Stimulated activated CD8-positive, alpha-beta memory T cell treated with anti-CD3 and anti-CD28 coated beads, Interleukin-15, amount 100 ng/mL, for 48 hours (primary cell): ENCODE measurements around the gene NXPH1.

ENCODE experiments used
- DNase-seq, 2 donors: peaks; one replicate each; pipeline ENCODE4 v3.0.0-alpha.2; 2020; ENCODE audit warnings: low read depth in 2 of 2

Gene NXPH1

DNA sequence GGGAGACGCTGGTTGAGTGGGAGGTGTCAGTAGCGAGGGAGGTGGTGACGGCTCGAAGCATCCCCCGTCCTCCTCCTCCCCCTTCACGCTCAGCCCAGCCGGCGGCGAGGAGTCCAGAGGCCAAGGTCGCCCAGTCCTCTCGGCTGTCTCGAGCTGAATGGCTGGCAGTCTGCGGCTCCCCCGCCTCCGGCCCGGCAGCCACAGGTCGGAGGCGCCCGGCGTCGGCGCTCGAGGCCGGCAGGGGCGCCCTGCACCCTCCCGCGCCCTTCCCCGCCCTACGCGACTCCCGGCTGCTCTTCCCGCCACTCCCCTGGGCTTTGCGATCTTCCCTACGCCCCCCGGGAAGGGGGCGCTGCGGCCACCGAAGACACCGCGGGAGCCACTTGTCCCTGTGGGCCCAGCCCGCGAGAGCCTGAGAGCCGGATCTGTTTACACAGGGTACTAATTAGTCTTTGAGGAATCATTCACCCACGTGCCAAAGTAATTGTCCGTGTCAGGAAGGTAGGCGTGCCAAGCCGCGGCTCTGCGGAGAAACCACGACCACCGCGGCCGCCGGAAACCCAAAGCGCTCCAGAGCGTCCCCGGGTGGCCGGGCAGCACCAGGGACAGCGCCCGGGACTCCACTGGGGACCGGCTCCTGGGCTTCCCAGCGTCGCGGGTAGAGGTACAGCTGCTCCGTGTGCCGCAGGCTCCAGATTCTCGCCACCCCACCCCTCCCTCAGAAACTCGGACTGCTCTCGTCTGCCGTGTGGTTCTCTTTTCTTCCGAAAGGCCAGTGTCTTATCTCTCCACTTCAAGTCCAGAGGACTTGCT, at the start of gene NXPH1:
Gene NXPH1 (plus strand): TSS at position 133 of the 813 bp plus-strand sequence.
- no peak for DNase-seq

DNA sequence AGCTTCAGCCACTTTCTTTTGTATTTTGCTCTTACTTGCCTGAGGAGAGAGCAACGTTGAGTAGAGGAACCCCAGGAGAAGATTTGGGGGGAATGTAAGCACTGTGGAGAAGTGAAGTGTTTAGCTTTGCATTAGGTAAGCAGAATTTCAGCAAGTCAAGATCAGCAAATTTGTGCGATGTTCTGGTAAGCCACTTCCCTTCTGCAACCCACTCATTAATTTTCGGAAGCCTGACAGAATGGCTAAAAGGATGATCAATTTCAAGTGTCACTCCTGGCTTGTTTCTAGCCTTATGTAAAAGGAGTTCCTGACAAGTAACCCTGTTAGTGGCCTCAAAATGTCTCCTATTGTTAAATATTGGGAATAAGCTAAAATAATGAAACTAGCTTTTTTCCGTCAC, 48.5 kb upstream of the NXPH1 start:
- DNase-seq: no peak

DNA sequence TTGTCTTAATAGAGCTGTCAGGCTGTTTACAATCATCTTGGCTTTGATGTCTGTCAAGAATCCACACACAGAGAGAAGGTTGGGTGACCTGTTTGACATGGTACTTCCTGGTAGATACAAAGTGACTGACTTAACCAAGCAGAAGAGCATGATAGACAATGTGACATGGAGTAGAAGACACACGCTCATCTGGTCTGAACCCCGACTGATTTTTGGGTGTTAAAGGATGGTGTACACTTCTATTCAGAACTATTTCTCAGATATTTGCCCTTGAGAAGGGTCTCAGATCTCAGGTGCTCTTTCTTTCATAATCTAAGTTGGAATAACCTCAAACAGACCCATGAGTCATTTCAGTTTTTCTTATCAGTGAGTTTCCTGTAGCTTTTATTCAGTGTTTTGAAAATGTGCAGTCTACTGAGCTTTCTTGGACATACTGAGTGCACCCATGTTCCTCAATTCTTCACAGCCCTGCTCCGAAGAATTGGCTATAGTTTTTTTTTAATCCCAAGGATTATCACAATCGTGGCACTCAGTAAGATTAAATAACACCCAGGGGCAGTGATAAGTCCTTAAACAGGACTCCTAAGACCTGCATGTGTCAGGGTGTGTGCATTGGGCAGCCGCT, 46.4 kb upstream of the NXPH1 start:
- no peak for DNase-seq

DNA sequence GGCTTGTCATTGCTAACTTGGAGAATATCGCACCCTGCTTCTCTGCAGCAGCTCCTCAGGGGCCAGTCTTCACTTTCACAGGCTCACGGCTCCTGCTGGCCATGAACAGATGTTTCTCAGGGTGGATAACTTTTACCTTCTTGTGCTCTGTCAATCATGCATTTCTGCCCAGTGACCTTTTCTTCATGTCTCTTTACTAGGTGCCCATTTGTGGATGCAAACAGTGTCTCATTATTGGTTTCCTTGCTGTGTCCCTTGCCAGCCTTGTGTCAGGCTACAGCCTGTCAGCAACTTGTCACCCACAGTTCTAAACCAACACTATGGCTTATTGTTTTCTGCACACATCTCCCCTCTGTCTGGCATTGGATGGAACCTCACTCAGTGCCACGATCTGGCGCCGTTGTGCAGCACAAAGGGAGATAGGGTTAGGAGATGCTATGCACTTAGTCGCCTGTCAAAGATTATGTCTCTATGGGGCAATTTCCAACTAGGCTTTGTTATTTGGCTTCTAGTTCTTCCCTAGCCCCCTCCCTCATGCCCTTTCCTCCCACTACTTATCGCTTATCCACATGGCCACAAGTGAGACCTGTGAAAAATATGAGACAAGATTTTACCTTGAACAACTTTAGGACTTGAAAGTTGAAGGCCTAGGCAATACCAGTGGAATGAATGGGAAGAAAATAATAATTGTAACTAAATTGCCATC, 45.7 kb upstream of the NXPH1 start:
- no peak for DNase-seq

DNA sequence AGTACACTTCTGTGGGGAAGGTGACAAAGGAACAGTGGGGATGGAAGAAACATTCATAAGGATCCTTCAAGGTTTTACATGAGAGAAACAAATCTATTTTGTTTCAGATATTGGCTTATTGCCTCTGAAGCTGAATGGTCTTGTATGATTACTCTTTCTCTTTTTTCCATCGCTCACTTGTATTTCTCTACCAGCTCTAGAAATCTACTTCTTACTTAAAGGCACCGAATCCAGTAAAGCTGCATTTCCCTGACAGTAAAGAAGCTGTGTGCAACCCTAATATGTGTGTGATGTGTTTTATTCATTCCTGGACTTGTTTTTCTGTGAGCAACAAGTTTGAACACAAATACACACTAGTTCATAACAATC, 45.2 kb upstream of the NXPH1 start:
- DNase-seq: no peak

DNA sequence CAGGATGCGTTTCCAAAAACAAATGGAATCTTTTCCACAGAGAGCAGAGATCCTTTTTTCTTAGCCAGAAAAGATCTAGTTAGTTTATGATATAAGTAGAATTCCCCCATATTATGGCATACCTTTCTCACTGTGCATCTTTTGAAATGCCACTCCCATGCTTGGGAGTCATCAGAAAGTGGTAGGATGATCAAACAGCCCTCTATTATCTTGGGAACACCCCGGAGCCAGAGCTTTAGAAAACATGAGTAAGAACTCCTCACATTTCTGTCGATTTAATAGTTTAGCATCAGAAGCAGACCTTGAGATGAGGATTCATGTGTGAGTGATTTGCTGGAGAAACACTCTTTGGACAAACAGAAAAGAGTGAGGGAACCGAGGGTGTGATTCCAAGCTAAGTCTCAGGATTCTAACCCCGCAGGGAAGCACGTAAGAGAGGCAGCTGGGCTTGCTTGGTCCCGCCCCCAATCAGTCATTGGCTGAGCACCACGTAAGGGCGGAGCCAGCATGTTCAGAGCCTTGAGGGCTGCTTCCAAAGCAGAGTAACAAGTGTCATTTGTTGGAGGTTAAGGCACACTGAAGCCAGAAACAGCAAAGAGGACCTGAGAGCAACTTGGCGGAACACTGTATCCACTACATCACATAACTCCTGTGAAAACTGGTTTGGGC, 43.7 kb upstream of the NXPH1 start:
- no peak for DNase-seq

DNA sequence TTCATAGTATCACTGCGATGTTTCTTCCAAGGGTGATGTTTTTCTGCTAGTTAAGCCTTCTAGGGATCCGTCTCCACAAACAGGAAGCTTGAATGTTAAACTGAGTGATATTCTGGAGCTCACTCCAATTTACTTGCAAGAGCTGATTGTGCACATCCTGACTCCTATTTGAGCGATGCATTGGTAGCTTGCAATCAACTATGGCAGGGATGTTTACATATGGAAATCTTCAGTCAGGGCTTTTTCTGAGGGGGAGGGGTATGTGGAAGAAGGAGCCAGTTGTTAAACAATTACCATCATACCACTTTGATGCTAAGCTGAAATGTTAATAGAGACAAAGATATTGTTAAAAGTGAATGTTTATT, 43.2 kb upstream of the NXPH1 start:
- no peak for DNase-seq

DNA sequence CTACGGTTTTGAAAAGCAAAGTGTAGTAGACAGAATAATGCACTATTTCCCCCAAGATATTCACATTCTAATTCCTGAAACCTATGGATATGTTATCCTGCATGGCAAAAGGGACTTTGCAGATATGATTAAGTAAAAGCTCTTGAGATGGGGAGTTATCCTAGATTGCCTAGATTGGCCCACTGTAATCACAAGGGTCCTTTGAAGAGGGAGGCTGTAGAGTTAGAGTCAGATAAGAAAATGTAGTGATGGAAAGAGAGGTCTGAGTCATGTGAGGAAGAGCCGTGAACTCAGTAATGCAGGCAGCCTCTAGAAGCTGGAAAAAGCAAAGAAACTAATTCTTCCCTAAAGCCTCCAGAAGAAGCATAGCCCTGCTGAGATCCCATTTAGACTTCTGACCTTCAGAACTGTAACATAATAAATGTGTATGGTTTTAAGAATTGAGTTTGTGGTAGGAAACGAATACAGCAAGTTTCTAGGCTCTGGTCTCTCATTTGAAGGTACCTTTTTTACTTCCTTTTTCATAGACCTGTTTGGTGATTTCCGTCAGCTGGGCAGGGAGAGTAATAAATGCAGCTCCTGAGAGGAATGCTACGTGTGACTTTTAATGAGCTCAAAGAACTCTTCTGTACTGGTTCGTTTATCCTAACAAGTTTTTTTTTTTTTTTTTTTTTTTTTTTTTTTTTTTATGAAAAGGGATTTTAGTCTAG, 41.9 kb upstream of the NXPH1 start:
- DNase-seq: no peak

DNA sequence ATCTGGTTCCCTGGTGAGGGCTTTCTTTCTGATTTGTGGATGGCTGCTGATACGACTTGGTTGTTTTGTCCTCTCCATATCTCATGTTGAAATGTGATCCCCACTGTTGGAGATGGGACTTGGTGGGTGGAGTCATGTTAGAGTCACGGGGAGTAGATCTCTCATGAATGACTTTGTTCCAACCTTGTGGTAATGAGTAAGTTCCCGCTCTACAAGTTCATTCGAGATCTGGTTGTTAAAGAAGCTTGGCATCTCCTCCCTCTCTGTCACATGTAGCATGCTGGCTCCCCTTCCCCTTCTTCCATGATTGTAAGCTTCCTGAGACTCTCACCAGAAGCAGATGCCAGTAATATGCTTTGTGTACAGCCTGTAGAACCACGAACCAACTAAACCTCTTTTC, 37.1 kb upstream of the NXPH1 start:
- DNase-seq: no peak

DNA sequence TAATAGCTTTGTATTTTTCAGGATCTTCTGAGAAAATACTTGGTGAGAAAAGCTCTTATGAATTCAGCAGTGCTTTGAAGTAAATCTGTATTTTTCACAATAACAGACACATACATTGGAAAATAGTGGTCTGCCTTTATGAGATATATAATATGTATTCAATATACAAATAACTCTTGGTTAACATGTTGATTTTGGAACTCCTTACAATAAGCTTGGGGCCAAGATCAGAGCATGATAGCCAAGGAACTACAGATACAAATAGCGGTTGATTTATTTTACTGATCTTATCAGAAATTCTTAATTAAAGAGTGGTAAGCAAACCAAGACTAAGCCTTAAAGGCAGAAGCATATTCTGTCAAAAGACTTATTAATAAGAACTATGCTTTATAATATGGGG, 24.5 kb upstream of the NXPH1 start:
- no peak for DNase-seq

DNA sequence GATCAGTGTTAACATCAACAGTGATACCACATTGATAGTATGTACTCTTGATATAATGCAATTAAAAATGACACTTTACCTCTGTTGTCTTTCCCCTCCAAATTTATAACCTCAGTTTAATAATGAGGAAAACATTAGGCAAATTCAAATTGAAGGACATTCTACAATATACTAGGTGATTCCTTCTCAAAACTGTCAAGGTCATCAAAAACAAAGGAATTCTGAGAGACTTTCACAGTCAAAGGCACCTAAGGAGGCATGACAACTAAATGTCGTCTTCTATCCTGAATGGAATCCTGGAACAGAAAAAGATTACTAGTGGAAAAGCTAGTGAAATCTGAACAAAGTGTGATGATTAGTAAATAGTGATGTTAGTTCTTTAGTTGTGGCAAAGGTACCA, 22.3 kb upstream of the NXPH1 start:
- no peak for DNase-seq

DNA sequence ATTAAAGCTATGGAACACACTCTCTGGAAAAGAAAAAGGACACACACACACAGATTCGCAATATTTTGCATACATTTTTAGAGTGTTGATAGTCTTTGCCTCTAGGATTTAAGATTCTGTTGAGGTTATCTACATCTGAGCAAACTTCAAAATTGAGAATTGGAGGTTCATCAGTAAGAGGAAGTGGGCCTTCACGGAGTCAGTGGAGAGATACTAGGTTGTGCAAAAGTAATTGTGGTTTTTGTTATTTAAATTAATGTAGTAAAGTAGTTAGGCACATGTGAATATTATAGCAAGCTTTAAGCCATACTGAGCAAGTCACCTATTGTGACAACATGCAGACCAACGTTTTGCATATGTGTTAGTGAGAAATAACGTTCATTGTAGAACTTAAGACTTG, 19.8 kb upstream of the NXPH1 start:
- no peak for DNase-seq

DNA sequence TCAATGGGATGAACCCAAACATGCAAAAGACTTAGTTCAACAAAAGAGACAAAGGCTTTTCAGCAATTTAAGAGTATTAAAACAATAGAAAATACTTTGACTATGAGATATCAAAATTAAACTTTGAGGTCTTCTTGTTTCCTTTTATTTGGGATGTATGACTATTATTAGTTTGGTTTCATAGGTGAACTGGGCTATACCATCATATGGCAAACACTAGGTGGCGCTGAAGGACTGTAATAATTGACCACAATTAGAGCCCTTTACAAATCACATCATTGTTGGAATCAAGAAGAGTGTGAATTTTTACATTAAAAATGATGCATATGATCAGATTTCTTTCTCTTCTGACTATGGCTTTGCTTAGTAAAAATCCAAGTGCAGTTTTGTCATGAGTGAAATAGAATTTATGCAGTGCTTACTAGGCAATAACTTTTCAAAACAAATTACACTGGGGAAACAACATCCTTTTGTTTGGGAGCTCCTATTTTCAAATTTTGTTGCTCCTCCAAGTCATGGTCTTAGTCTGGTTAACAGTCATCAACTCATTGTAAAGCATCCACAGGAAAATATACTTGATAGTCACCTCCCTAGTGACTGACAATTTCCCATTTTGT, 14.7 kb upstream of the NXPH1 start:
- no peak for DNase-seq

DNA sequence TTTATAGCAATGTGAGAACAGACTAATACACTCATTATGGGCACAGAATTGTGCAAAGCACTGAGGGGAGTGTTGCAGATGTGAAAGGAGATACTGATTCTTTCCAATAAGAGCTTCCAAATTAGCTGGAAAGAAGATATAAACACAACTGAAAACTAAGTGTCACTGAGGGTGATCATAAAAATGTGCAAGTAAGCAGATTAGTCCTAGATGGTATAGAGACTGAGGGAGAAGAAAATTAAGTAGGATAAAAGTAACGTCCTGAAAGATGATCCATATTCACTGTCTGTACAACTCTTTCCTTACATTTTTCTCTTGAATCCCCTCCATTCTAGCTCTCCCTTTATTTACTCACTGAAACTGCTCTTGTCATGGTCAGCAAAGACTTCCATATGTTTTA, 11.2 kb upstream of the NXPH1 start:
- no peak for DNase-seq

DNA sequence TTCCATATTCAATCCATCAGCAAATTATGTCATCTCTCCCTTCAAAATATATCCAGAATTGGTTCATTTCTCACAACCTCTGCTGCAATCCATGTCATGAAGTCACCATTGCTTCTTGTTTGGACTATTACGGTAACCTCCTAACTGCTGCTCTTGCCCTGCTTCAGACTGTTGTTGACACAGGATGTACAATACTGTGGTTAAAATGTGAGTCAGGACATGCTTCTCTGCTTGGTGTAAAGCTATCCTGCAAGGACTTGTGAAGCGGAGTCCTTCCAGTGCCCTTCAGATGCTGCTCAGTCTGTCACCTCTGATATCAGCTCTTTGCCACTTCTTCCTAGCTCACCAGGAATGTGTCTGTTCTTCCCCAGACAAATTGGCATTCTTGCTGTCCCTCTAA, 10.4 kb upstream of the NXPH1 start:
- no peak for DNase-seq

DNA sequence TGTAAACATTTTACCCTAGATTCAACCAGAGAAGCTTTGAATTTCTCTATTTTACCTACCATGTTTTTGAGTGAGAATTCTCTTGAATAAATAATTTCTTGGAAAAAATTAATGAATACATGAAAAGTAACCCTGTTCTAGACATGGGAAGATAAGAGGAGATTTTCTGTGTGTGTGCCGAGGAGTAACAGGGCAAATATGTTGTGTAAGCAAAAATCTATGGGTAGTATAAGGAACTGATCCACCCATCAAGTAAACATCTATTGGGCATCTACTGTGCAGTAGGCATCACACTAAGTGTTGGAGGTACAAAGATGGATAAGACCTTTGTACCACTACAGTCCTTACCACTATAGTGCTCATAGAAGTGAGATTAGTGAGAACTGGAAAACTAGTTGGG, 8.2 kb upstream of the NXPH1 start:
- DNase-seq: no peak

DNA sequence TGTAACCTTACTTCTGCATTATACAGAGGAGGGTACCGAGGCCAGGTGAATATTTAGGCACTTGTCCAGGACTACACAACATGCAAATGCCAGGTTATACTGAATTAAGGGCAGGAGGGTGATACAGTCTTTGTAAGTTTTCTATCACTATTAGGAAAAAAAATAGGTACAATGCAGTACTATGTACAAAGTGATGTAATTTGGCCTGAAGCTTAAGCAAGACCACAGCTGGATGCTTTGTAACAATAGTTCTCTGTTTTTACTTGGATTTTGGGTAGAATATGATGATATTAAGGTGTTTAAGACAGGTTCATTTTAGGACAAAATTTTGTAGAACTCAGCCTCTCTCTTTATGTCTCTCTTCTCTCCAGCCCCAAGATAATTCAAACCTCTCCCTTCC, 2.8 kb upstream of the NXPH1 start:
- DNase-seq: no peak

DNA sequence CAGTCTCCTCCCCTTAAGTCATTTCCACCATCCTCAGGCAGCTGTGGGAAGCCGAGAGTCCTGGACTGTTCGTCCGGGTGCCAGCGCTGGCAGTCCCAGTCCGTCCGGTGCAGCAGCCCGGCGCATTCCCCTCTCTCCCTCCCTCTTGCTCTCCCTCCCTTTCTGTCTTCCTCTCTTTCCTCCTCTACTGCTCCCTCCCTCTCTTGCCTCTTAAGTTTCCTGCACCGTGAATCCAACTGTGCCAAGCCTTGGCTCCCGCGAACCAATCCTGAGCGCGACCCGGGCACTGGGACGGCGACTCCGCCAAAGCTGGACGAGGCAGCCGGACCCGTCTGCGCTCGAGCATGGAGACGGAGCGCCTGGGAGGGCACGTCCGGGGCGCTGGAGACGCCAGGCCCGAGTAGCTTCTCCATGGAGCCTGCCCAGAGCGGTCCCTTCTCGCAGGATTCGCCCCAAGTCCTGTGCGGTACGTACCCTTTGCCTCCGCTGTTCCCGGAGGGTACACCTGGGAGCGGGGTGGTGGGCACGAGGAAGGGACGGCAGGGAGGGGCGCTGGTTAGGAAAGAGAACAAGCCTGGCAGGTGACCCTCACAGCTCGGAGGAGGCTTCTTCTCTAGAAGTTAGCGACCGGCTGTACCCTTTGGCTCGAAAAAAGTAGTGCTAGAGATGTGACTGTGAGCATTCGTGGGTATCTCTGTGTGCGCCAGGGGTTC, 1.0 kb downstream of the NXPH1 start:
- DNase-seq: no peak

DNA sequence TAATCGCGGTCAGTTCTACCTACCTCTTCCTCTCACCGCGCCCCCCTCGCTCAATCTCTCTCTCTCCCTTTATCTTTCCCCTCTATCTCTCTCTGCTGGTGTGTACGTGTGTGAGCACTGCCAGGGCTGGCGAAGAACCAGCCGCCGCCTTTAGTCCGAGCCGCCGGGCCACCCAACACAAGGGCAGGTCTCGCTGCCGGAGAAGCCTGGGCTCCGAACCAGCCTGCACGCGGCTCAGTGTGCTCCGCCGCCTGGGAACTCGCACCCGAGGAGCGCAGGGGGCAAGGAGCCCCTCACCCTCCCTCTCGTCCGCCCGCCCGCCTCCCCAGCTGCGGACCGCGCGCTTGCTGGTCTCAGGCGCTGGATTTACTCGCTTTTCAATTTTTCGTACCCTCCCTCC, 1.7 kb downstream of the NXPH1 start:
- no peak for DNase-seq

DNA sequence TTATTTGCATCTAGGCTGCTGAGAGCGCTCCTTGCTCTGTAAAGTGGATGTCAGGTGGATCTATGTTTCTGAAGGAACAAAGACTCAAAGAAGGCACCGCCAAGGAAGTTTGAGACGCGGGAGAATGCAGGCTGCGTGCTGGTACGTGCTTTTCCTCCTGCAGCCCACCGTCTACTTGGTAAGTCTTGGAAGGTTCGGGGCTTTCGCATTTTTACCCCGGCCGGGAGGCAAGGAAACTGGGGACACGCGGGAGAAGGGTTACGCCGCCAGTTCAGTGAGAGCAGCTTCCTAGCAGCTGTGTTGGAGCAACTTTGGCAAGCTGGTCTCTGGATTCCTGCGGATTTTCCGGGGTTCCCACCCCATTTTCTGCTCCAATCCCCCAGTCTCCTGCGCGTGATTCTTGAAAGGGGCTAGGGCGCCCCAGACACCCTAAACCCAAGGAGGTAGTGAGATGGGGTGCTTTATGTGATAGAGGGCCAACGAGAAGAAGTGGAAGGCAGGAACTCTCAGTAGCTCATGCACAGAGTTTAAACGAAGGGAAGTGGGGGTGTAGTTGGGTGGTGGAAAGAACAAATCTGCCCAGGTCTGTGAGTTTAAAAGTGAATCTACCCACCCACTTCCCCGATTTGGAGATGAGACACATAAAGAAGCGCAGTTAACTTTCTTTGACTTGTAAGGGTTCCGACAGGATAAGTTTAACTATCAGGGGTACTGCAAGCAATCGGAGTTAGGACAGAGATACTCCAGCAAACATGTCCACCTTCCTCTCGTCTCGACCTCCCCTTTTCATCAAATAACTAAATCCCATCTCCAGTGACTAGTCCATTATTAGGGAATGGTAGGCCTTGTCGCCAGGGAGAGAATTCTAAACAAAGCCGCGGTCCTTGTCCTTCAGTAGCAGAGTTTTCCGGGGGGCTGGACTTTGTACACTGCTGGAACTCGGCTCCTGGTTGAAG, 2.5 kb downstream of the NXPH1 start:
- DNase-seq: no peak
